LNCAP (cell line): ENCODE measurements around the gene SLC25A47.

Source experiments
- TF ChIP-seq, protein P1 (sequence below): fragments of 450-650 bp; IDR thresholded peaks from 2 replicates; pipeline ENCODE4 v1.5.1; 2017; ENCODE audit warnings: mild to moderate bottlenecking

The SLC25A47 gene

GRCh38 chr14:100330007-100330344 lies 6.8 kb downstream of the SLC25A47 start:
- TF ChIP-seq, protein P1, sequence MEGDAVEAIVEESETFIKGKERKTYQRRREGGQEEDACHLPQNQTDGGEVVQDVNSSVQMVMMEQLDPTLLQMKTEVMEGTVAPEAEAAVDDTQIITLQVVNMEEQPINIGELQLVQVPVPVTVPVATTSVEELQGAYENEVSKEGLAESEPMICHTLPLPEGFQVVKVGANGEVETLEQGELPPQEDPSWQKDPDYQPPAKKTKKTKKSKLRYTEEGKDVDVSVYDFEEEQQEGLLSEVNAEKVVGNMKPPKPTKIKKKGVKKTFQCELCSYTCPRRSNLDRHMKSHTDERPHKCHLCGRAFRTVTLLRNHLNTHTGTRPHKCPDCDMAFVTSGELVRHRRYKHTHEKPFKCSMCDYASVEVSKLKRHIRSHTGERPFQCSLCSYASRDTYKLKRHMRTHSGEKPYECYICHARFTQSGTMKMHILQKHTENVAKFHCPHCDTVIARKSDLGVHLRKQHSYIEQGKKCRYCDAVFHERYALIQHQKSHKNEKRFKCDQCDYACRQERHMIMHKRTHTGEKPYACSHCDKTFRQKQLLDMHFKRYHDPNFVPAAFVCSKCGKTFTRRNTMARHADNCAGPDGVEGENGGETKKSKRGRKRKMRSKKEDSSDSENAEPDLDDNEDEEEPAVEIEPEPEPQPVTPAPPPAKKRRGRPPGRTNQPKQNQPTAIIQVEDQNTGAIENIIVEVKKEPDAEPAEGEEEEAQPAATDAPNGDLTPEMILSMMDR = no peak

- TF ChIP-seq, protein P1 = no peak
Observed at GRCh38 chr14:100330388-100330931, 7.3 kb downstream of the SLC25A47 start.

DNA sequence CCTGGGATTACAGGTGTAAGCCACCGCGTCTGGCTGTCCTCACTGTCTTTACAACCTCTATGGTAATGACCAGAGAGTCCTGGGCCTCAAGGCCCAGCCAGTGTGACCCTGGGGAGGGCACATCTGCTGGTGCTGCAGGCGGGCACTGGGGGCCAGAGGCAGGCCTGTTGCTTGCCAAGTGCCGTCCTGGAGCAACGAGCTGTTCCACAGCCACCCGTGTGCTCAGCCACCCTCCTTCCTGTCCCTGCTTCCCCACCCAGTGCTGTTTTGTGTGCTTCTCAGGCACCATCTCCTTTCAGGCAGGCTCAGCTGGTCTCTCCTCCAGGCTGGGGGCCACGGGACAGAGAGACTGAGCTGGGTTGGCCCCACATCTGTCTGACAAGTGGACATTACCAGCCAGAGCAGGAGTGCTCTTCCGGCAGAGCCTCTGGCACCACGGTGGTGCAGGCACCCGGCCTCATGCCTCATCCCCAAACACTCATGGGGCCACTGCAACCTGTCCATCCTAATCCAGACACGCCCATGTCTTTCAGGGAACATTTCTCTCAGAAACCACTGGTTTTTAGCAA lies 9.0 kb downstream of the SLC25A47 start:
- TF ChIP-seq, protein P1 = no peak

DNA sequence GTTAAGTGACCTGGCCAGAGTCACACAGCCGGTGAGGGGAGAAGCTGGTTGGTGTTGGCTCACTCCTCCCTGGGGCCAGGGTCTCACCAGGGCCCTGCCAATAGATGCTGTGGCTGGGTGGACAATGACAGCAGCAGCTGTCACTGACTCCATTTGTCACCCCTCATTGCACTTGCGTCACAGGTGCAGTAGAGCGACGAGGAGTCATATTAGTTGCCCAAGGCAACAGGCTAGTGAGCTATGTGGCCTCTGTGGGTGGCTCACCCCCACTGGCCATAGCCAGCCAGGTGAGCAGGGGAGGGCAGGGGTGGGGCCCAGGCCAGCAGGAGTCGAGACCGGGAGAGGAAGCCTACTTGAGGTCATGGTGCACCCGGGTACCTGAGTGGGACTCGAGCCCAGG lies 9.7 kb downstream of the SLC25A47 start:
- TF ChIP-seq, protein P1 = no peak

- TF ChIP-seq, protein P1 = no peak
Observed at GRCh38 chr14:100333311-100333710, 10.2 kb downstream of the SLC25A47 start.

- TF ChIP-seq, protein P1 = no peak
Observed at GRCh38 chr14:100333827-100334226, 10.7 kb downstream of the SLC25A47 start.

GRCh38 chr14:100334904-100335303 lies 11.8 kb downstream of the SLC25A47 start:
- TF ChIP-seq, protein P1 = no peak
